ENCODE measurements around the gene PSMD1.

GRCh38 chr2:231039294-231039664, 17.4 kb upstream of the PSMD1 start:
- TF ChIP-seq ATF2 (IDR thresholded peaks at IDR 0.05; ENCODE audit: low read length) (no peak), CTCF (IDR thresholded peaks at IDR 0.05; ENCODE audit: control extremely low read depth in 1 of 3, insufficient read depth in 1 of 3, low read depth in 1 of 3, low read length in 3 of 3) (no peak), CHD2 (IDR thresholded peaks at IDR 0.05; ENCODE audit: low read length) (no peak), POLR2A (IDR thresholded peaks at IDR 0.05; ENCODE audit: control extremely low read depth in 1 of 2, low read depth in 2 of 2, low read length in 2 of 2) (no peak), CEBPB (IDR thresholded peaks at IDR 0.05; ENCODE audit: low read depth, low read length) (no peak), PHF8 (conservative IDR thresholded peaks at IDR 0.05; ENCODE audit: low read depth, low read length) (no peak), EP300 (IDR thresholded peaks at IDR 0.05; ENCODE audit: borderline replicate concordance in 1 of 2, low read depth in 2 of 2, low read length in 2 of 2) (no peak), TAF7 (optimal IDR thresholded peaks at IDR 0.05; ENCODE audit: borderline replicate concordance, low read depth, low read length) (no peak), MAX (IDR thresholded peaks at IDR 0.05) (no peak), RAD21 (IDR thresholded peaks at IDR 0.05 in 1 of 2, conservative IDR thresholded peaks at IDR 0.05 in 1 of 2; ENCODE audit: low read depth in 2 of 2, low read length in 2 of 2) (no peak), POU5F1 (IDR thresholded peaks at IDR 0.05; ENCODE audit: low read depth, low read length) (no peak), JUND (IDR thresholded peaks at IDR 0.05; ENCODE audit: low read length) (no peak), SIX5 (IDR thresholded peaks at IDR 0.05; ENCODE audit: low read depth, low read length) (no peak), FOSL1 (IDR thresholded peaks at IDR 0.05; ENCODE audit: insufficient read depth, low read depth, low read length) (no peak)
